ENCODE data around the gene TULP1. TPM values are rescaled to one million over a fixed set of nuclear protein-coding genes. Genes with fewer than 3 reads are reported as not detected.

Gene TULP1
- total RNA-seq, 1 experiment from 2014 or later = not detected

- no peaks in the 10 kb centered on the region for H3K27me3 Mint-ChIP-seq (ENCODE audit: unreplicated experiment)
- peaks cover 59% of the 10 kb centered on the region for H3K4me1 Mint-ChIP-seq (ENCODE audit: low read depth, unreplicated experiment)
- CTCF ChIA-PET = no interaction called here
- peak overlapping the region; percentile 94 for H3K27ac Mint-ChIP-seq (ENCODE audit: unreplicated experiment)
- peaks cover 41% of the 10 kb centered on the region for H3K36me3 Mint-ChIP-seq (ENCODE audit: insufficient read depth, unreplicated experiment)
- intact Hi-C loops (cut with micrococcal nuclease; ENCODE audit: unreplicated experiment) = no loop called here
- H3K9me3 Mint-ChIP-seq (ENCODE audit: low read depth, unreplicated experiment) = no peaks in the 10 kb centered on the region
- peak overlapping the region; percentile 72 for H3K4me3 Mint-ChIP-seq (ENCODE audit: low read depth, unreplicated experiment)
- peak; percentile 53 for DNase-seq
- no peak for TF ChIP-seq CTCF (IDR thresholded peaks at IDR 0.05; ENCODE audit: unreplicated experiment)
- no TSS peak for BruUV-seq (replicated peaks)
Observed at GRCh38 chr6:35484921-35485392, 27.7 kb downstream of the TULP1 start.

- BruUV-seq (replicated peaks) = no TSS peak
- Mint-ChIP-seq H3K9me3 (ENCODE audit: low read depth, unreplicated experiment) (no peaks in the 10 kb centered on the region), H3K4me1 (ENCODE audit: low read depth, unreplicated experiment) (peaks cover 56% of the 10 kb centered on the region), H3K4me3 (ENCODE audit: low read depth, unreplicated experiment) (no peak overlapping the region), H3K27me3 (ENCODE audit: unreplicated experiment) (no peaks in the 10 kb centered on the region), H3K27ac (ENCODE audit: unreplicated experiment) (peak overlapping the region; percentile 94), H3K36me3 (ENCODE audit: insufficient read depth, unreplicated experiment) (peaks cover 41% of the 10 kb centered on the region)
- DNase-seq = no peak
- CTCF ChIA-PET = no interaction called here
- intact Hi-C loops (cut with micrococcal nuclease; ENCODE audit: unreplicated experiment) = no loop called here
- no peak for TF ChIP-seq CTCF (IDR thresholded peaks at IDR 0.05; ENCODE audit: unreplicated experiment)
Observed at GRCh38 chr6:35483893-35484645, 28.6 kb downstream of the TULP1 start.

- no peak for TF ChIP-seq CTCF (IDR thresholded peaks at IDR 0.05; ENCODE audit: unreplicated experiment)
- H3K9me3 Mint-ChIP-seq (ENCODE audit: low read depth, unreplicated experiment) = no peaks in the 10 kb centered on the region
- H3K4me3 Mint-ChIP-seq (ENCODE audit: low read depth, unreplicated experiment) = no peak overlapping the region
- intact Hi-C loops (cut with micrococcal nuclease; ENCODE audit: unreplicated experiment) = no loop called here
- no peak for DNase-seq
- CTCF ChIA-PET = no interaction called here
- peaks cover 50% of the 10 kb centered on the region for H3K4me1 Mint-ChIP-seq (ENCODE audit: low read depth, unreplicated experiment)
- peaks cover 47% of the 10 kb centered on the region for H3K36me3 Mint-ChIP-seq (ENCODE audit: insufficient read depth, unreplicated experiment)
- no TSS peak for BruUV-seq (replicated peaks)
- H3K27ac Mint-ChIP-seq (ENCODE audit: unreplicated experiment) = no peak overlapping the region
- H3K27me3 Mint-ChIP-seq (ENCODE audit: unreplicated experiment) = no peaks in the 10 kb centered on the region
Observed at GRCh38 chr6:35483490-35483889, 29.2 kb downstream of the TULP1 start.

- no peak for TF ChIP-seq CTCF (IDR thresholded peaks at IDR 0.05; ENCODE audit: unreplicated experiment)
- CTCF ChIA-PET = no interaction called here
- Mint-ChIP-seq H3K9me3 (ENCODE audit: low read depth, unreplicated experiment) (no peaks in the 10 kb centered on the region), H3K27me3 (ENCODE audit: unreplicated experiment) (no peaks in the 10 kb centered on the region), H3K4me3 (ENCODE audit: low read depth, unreplicated experiment) (no peak overlapping the region), H3K36me3 (ENCODE audit: insufficient read depth, unreplicated experiment) (peaks cover 48% of the 10 kb centered on the region), H3K4me1 (ENCODE audit: low read depth, unreplicated experiment) (peaks cover 46% of the 10 kb centered on the region), H3K27ac (ENCODE audit: unreplicated experiment) (no peak overlapping the region)
- no TSS peak for BruUV-seq (replicated peaks)
- intact Hi-C loops (cut with micrococcal nuclease; ENCODE audit: unreplicated experiment) = no loop called here
- DNase-seq = no peak
Observed at GRCh38 chr6:35483062-35483461, 29.6 kb downstream of the TULP1 start.
